ENCODE results near the gene MBL2.

MBL2 gene

GRCh38 chr10:52739380-52740154, 33.0 kb downstream of the MBL2 start:
- DNase-seq = no peak

- DNase-seq = no peak
These were observed 33.6 kb downstream of the MBL2 start for GRCh38 chr10:52738951-52739350.

GRCh38 chr10:52729271-52730104, 43.1 kb downstream of the MBL2 start:
- DNase-seq = peak; percentile 33 to 58 (median 49)

- DNase-seq = no peak
These were observed 52.6 kb downstream of the MBL2 start for GRCh38 chr10:52720018-52720417.
